ENCODE measurements around the gene ATXN7L1.

Gene ATXN7L1

DNA sequence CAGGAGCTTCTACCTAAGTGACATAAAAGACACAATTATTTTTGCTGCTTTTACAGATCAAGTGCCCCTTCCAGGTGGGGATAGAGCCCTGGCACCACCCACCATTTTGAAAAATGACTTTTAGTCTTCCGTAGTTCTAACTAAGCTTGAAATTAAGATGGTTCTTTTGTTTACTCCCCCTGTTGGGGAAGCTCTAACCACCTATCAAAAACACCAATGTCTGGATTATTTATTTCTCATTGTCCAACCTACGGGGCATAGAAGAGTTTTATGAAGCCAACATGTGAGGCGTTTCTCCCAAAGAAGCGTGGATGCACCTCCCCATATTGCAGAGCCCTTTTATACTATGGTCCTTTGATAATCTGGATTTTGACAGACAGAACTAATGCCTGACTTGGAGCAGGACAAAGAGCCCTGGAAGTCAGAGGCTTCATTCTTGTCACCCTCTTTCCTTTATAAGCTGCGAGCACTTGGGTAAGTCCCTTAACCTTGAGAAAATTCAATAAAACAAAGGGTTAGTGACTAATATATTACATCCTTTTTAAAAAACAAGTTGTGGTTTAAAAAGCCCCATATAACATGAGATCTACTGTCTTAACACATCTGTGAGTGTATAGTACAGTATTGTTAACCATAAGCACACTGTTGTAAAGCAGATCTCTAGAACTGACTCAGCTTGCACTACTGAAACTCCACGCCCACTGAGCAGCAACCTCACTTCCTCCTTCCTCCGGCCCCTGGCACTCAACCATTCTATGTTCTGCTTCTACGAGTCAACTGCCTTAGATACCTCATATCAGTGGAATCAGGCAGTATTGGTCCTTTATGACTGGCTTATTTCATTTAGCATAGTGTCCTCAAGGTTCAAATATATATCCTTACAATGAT is 67.5 kb downstream of the ATXN7L1 start:
- ATAC-seq (replicated peaks) (peak; percentile 91), DNase-seq (peak; percentile 52 to 69 (median 54))
- Mint-ChIP-seq H3K4me3 (peak overlapping the region; percentile 30 to 63), H3K27me3 (no peaks in the 10 kb centered on the region), H3K27ac (peak overlapping the region; percentile 85 to 96), H3K4me1 (ENCODE audit: low read depth in 2 of 2) (peaks cover 58 to 80% of the 10 kb centered on the region in 2 donors), H3K9me3 (no peaks in the 10 kb centered on the region), H3K36me3 (ENCODE audit: insufficient read depth) (no peaks in the 10 kb centered on the region)

DNA sequence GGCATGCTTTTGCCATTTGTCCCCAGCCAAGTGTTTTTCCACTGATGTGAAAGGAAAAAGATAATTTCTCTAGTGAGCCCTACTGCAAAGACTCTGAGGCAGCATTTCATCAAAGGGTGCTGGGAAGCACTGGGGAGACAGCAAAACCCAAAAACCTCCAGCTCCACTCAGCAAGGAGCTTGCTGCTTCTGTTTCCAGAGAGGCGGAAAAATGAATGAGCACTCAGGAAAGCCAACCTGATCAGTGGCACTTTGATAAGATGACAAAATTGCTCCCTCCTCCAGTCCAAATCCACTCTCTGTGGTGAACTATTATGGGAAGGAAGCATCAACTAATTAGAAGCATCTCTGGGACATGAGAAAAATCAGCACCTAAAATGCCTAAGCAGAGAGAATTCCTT is 68.2 kb downstream of the ATXN7L1 start:
- no peaks in the 10 kb centered on the region for H3K36me3 Mint-ChIP-seq (ENCODE audit: insufficient read depth)
- no peaks in the 10 kb centered on the region for H3K9me3 Mint-ChIP-seq
- DNase-seq: no peak
- H3K27ac Mint-ChIP-seq: peak overlapping the region; percentile 85 to 96
- no peaks in the 10 kb centered on the region for H3K27me3 Mint-ChIP-seq
- peak overlapping the region; percentile 30 to 63 for H3K4me3 Mint-ChIP-seq
- ATAC-seq (replicated peaks): no peak
- H3K4me1 Mint-ChIP-seq (ENCODE audit: low read depth in 2 of 2): peaks cover 58 to 75% of the 10 kb centered on the region in 2 donors

DNA sequence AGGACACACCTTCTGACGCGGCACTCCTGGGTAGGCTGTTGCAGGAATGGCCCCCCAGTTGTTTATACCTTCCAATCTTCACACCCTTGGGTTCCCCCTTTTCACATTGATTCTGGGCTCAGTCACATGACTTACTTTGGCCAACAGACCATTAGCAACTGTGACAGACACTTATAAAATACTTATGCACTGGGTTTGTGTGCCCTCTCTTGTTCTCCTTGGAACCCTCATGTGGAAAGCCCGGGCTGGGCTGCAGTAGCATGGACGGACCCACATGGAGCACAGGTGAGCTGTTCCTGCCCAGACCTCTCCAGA is 69.0 kb downstream of the ATXN7L1 start:
- no peak for DNase-seq
- H3K27ac Mint-ChIP-seq: peak overlapping the region; percentile 85 to 96
- H3K27me3 Mint-ChIP-seq: no peaks in the 10 kb centered on the region
- no peaks in the 10 kb centered on the region for H3K9me3 Mint-ChIP-seq
- peak overlapping the region; percentile 30 to 63 for H3K4me3 Mint-ChIP-seq
- no peaks in the 10 kb centered on the region for H3K36me3 Mint-ChIP-seq (ENCODE audit: insufficient read depth)
- ATAC-seq (replicated peaks): no peak
- H3K4me1 Mint-ChIP-seq (ENCODE audit: low read depth in 2 of 2): peaks cover 58 to 74% of the 10 kb centered on the region in 2 donors

GRCh38 chr7:105806592-105807447 is 69.6 kb downstream of the ATXN7L1 start:
- peak; percentile 43 to 50 (median 45) for DNase-seq
- ATAC-seq (replicated peaks): peak; percentile 59
- Mint-ChIP-seq H3K4me1 (ENCODE audit: low read depth in 2 of 2) (peaks cover 55 to 73% of the 10 kb centered on the region in 2 donors), H3K27ac (peak overlapping the region; percentile 85 to 96), H3K4me3 (peak overlapping the region; percentile 30 to 63), H3K36me3 (ENCODE audit: insufficient read depth) (no peaks in the 10 kb centered on the region), H3K27me3 (no peaks in the 10 kb centered on the region), H3K9me3 (no peaks in the 10 kb centered on the region)

DNA sequence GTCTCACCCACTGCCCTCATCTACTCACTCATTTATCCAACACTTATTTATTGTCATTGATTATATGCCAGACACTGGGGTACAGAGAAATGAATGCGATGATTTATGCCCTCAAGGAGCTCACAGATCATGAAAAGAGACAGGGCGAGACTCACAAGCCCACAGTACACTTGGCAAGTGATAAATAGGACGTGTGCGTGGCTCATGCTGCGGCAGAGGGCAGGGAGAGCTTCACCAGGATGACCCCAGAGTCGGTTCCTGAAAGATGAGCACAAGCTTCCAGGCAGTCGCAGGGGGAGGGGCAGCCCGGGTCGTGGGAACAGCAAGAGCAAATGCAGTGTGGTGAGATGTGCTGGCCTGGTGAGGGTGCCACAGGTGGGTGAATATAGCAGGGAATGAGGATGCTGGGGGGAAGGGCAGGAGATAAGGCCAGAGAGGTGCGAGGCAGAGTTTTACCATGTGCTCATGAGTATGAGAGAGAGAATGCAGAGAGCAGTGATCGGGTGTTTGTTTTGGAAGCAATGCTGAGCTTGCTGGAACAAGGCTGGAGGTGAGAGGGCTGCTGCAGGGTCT is 70.9 kb downstream of the ATXN7L1 start:
- ATAC-seq (replicated peaks) (no peak), DNase-seq (no peak)
- H3K27ac Mint-ChIP-seq: peak overlapping the region; percentile 85 to 96
- no peak overlapping the region for H3K4me3 Mint-ChIP-seq
- no peaks in the 10 kb centered on the region for H3K27me3 Mint-ChIP-seq
- H3K36me3 Mint-ChIP-seq (ENCODE audit: insufficient read depth): no peaks in the 10 kb centered on the region
- peaks cover 57 to 71% of the 10 kb centered on the region in 2 donors for H3K4me1 Mint-ChIP-seq (ENCODE audit: low read depth in 2 of 2)
- no peaks in the 10 kb centered on the region for H3K9me3 Mint-ChIP-seq

GRCh38 chr7:105803429-105803736 is 73.0 kb downstream of the ATXN7L1 start:
- H3K9me3 Mint-ChIP-seq: no peaks in the 10 kb centered on the region
- no peak overlapping the region for H3K4me3 Mint-ChIP-seq
- H3K36me3 Mint-ChIP-seq (ENCODE audit: insufficient read depth): no peaks in the 10 kb centered on the region
- H3K27me3 Mint-ChIP-seq: no peaks in the 10 kb centered on the region
- peaks cover 46 to 61% of the 10 kb centered on the region in 2 donors for H3K4me1 Mint-ChIP-seq (ENCODE audit: low read depth in 2 of 2)
- no peak for ATAC-seq (replicated peaks)
- peak overlapping the region; percentile 62 to 96 for H3K27ac Mint-ChIP-seq
- no peak for DNase-seq

GRCh38 chr7:105802604-105803428 is 73.6 kb downstream of the ATXN7L1 start:
- no peak for DNase-seq
- H3K4me3 Mint-ChIP-seq: no peak overlapping the region
- no peaks in the 10 kb centered on the region for H3K27me3 Mint-ChIP-seq
- ATAC-seq (replicated peaks): no peak
- H3K9me3 Mint-ChIP-seq: no peaks in the 10 kb centered on the region
- peaks cover 42 to 55% of the 10 kb centered on the region in 2 donors for H3K4me1 Mint-ChIP-seq (ENCODE audit: low read depth in 2 of 2)
- peak overlapping the region; percentile 62 to 64 for H3K27ac Mint-ChIP-seq
- no peaks in the 10 kb centered on the region for H3K36me3 Mint-ChIP-seq (ENCODE audit: insufficient read depth)

GRCh38 chr7:105800849-105801534 is 75.4 kb downstream of the ATXN7L1 start:
- Mint-ChIP-seq H3K27ac (peak overlapping the region in 1 of 2 donors; percentile 22), H3K9me3 (no peaks in the 10 kb centered on the region), H3K4me3 (no peak overlapping the region), H3K27me3 (no peaks in the 10 kb centered on the region), H3K36me3 (ENCODE audit: insufficient read depth) (peaks cover 3% of the 10 kb centered on the region), H3K4me1 (ENCODE audit: low read depth in 2 of 2) (peaks cover 25 to 37% of the 10 kb centered on the region in 2 donors)
- ATAC-seq (replicated peaks) (no peak), DNase-seq (no peak)

GRCh38 chr7:105800442-105800841 is 76.0 kb downstream of the ATXN7L1 start:
- peaks cover 3% of the 10 kb centered on the region for H3K36me3 Mint-ChIP-seq (ENCODE audit: insufficient read depth)
- no peaks in the 10 kb centered on the region for H3K27me3 Mint-ChIP-seq
- no peaks in the 10 kb centered on the region for H3K9me3 Mint-ChIP-seq
- H3K27ac Mint-ChIP-seq: peak overlapping the region; percentile 9 to 22
- peak overlapping the region in 1 of 2 donors; percentile 11 for H3K4me3 Mint-ChIP-seq
- DNase-seq: no peak
- H3K4me1 Mint-ChIP-seq (ENCODE audit: low read depth in 2 of 2): peaks cover 19 to 32% of the 10 kb centered on the region in 2 donors
- ATAC-seq (replicated peaks): no peak

DNA sequence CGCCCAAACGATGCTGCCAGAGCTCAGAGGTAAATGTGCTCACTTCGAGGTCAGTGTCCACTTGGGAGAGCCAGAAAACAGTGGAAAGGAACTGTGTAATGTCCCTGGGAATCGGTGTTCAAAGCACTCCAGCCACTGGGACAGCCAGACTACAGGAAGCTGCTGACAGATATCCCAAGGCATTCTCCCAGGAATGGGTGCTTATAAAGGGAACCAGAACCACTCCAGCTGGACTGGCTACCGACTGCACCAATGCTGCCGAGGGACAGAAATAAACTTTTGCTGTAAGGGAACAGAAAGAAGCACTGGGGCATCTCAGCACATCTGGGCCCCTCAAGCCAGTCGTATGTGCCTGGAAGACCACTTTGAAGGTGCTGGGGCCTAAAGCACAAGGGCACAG is 76.7 kb downstream of the ATXN7L1 start:
- H3K27me3 Mint-ChIP-seq: no peaks in the 10 kb centered on the region
- DNase-seq (no peak), ATAC-seq (replicated peaks) (no peak)
- no peaks in the 10 kb centered on the region for H3K9me3 Mint-ChIP-seq
- peaks cover 3% of the 10 kb centered on the region for H3K36me3 Mint-ChIP-seq (ENCODE audit: insufficient read depth)
- no peak overlapping the region for H3K4me3 Mint-ChIP-seq
- H3K27ac Mint-ChIP-seq: peak overlapping the region; percentile 9 to 22
- H3K4me1 Mint-ChIP-seq (ENCODE audit: low read depth in 2 of 2): peaks cover 19 to 24% of the 10 kb centered on the region in 2 donors

GRCh38 chr7:105799006-105799405 is 77.4 kb downstream of the ATXN7L1 start:
- H3K4me1 Mint-ChIP-seq (ENCODE audit: low read depth in 2 of 2): peaks cover 19 to 24% of the 10 kb centered on the region in 2 donors
- DNase-seq: no peak
- H3K36me3 Mint-ChIP-seq (ENCODE audit: insufficient read depth): peaks cover 3% of the 10 kb centered on the region
- H3K27me3 Mint-ChIP-seq: no peaks in the 10 kb centered on the region
- H3K9me3 Mint-ChIP-seq: no peaks in the 10 kb centered on the region
- H3K4me3 Mint-ChIP-seq: no peak overlapping the region
- peak overlapping the region in 1 of 2 donors; percentile 9 for H3K27ac Mint-ChIP-seq
- no peak for ATAC-seq (replicated peaks)

DNA sequence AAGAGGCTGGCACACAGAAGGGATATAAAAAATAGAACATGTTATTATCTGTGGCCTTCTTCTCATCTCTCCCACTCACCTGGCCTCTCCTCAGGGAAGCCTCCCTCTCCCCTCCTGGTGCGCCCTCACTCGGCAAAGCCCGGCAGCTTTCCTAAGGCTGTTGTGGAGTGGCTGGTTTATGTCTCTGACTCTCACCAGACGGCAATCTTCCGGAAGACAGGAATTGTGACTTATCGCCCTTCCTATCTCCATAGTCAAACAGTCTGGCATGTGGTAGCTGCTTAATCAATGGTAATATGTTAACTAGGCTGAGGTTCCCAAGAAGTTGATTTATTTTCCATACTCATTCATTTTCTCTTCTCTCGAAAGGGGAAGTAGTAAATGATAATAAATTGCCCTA is 78.7 kb downstream of the ATXN7L1 start:
- DNase-seq (no peak), ATAC-seq (replicated peaks) (no peak)
- Mint-ChIP-seq H3K4me3 (no peak overlapping the region), H3K36me3 (ENCODE audit: insufficient read depth) (peaks cover 3% of the 10 kb centered on the region), H3K9me3 (no peaks in the 10 kb centered on the region), H3K4me1 (ENCODE audit: low read depth in 2 of 2) (peaks cover 26 to 37% of the 10 kb centered on the region in 2 donors), H3K27me3 (no peaks in the 10 kb centered on the region), H3K27ac (peak overlapping the region; percentile 28 to 75)
